GM23338 (cell line): ENCODE data around the gene NHLH1. TPM values are rescaled to one million over a fixed set of nuclear protein-coding genes. Genes with fewer than 3 reads are reported as not detected.

Experiments
- ATAC-seq: fragments of 200-7000 bp; cut with Tn5 transposase; 3 replicates; pipeline ENCODE4 v1.9.1; 2020
- DNase-seq: peaks from one replicate; pipeline ENCODE4 v3.0.0-alpha.2; 2015; ENCODE audit warnings: low spot score
- H2AFZ ChIP-seq: fragments of 200-600 bp; sonication (generic); 2 replicates; pipeline ENCODE4 v1.8.0; 2016; ENCODE audit warnings: antibody characterized with exemption, mild to moderate bottlenecking, moderate library complexity
- H3F3A ChIP-seq: fragments of 200-600 bp; sonication (generic); replicated peaks from 2 replicates; pipeline ENCODE4 v1.8.0; 2017; ENCODE audit warnings: antibody characterized with exemption, mixed run types, low read depth
- H3K27ac ChIP-seq: fragments of 200-600 bp; sonication (generic); 2 replicates; pipeline ENCODE4 v1.6.1; 2016; ENCODE audit warnings: low read depth
- H3K27me3 ChIP-seq: fragments of 200-600 bp; sonication (generic); 2 replicates; pipeline ENCODE4 v1.8.0; 2016; ENCODE audit warnings: mild to moderate bottlenecking, mixed run types, moderate library complexity; ENCODE audit not compliant: insufficient read depth
- H3K36me3 ChIP-seq: fragments of 200-600 bp; sonication (generic); 2 replicates; pipeline ENCODE4 v1.8.0; 2016; ENCODE audit warnings: mild to moderate bottlenecking; ENCODE audit not compliant: insufficient read depth
- H3K4me1 ChIP-seq: fragments of 200-600 bp; sonication (generic); 2 replicates; pipeline ENCODE4 v1.8.0; 2016; ENCODE audit warnings: mild to moderate bottlenecking, moderate library complexity; ENCODE audit not compliant: insufficient read depth
- H3K4me2 ChIP-seq: fragments of 200-600 bp; sonication (generic); 2 replicates; pipeline ENCODE4 v1.7.1; 2017; ENCODE audit warnings: mixed run types
- H3K4me3 ChIP-seq: fragments of 200-600 bp; sonication (generic); 2 replicates; pipeline ENCODE4 v1.6.1; 2016; ENCODE audit warnings: mixed run types
- H3K79me2 ChIP-seq: fragments of 200-600 bp; sonication (generic); replicated peaks from 2 replicates; pipeline ENCODE4 v1.8.0; 2017; ENCODE audit warnings: mild to moderate bottlenecking; ENCODE audit not compliant: insufficient read depth
- H3K9me2 ChIP-seq: fragments of 200-600 bp; sonication (generic); 2 replicates; pipeline ENCODE4 v1.8.0; 2017; ENCODE audit not compliant: insufficient read depth
- H4K20me1 ChIP-seq: fragments of 200-600 bp; sonication (generic); replicated peaks from 2 replicates; pipeline ENCODE4 v1.8.0; 2017; ENCODE audit warnings: mild to moderate bottlenecking; ENCODE audit not compliant: insufficient read depth
- H3K27ac Mint-ChIP-seq: 2 replicates; pipeline ENCODE4 v1.8.0; 2020; ENCODE audit warnings: inconsistent platforms, mild to moderate bottlenecking, moderate library complexity, mixed read lengths
- H3K27me3 Mint-ChIP-seq: 3 replicates; pipeline ENCODE4 v1.8.0; 2022; ENCODE audit warnings: low read depth, mild to moderate bottlenecking, moderate library complexity, mixed read lengths, inconsistent platforms; ENCODE audit not compliant: insufficient read depth, poor library complexity
- H3K36me3 Mint-ChIP-seq: 3 replicates; pipeline ENCODE4 v1.8.0; 2021; ENCODE audit warnings: low read depth, mild to moderate bottlenecking, inconsistent platforms, moderate library complexity, mixed read lengths
- H3K4me1 Mint-ChIP-seq: 3 replicates; pipeline ENCODE4 v1.8.0; 2020; ENCODE audit warnings: mild to moderate bottlenecking, inconsistent platforms, mixed read lengths
- H3K4me3 Mint-ChIP-seq: 3 replicates; pipeline ENCODE4 v1.8.0; 2021; ENCODE audit warnings: moderate library complexity, mild to moderate bottlenecking, inconsistent platforms, mixed read lengths
- H3K9me3 Mint-ChIP-seq: 3 replicates; pipeline ENCODE4 v1.8.0; 2020; ENCODE audit warnings: moderate library complexity, mild to moderate bottlenecking, inconsistent platforms, mixed read lengths
- CTCF ChIP-seq, 2 experiments: fragments of 200-600 bp in 1 of 2; sonication (generic) in 1 of 2; conservative IDR thresholded peaks; 2 replicates each; pipeline versions ENCODE4 v1.5.1 to v1.6.1; 2016 to 2017; ENCODE audit warnings: antibody characterized with exemption in 2 of 2, low read depth in 2 of 2, mild to moderate bottlenecking in 2 of 2, moderate library complexity in 1 of 2
- ETS1 ChIP-seq: IDR thresholded peaks from 2 replicates; pipeline ENCODE4 v1.6.1; 2016; ENCODE audit warnings: antibody characterized with exemption
- EZH2phosphoT487 ChIP-seq: fragments of 200-600 bp; sonication (generic); IDR thresholded peaks from one replicate; pipeline ENCODE4 v1.8.1; 2018; ENCODE audit warnings: antibody characterized with exemption; ENCODE audit not compliant: unreplicated experiment
- JUNB ChIP-seq: IDR thresholded peaks from one replicate; pipeline ENCODE4 v1.6.1; 2016; ENCODE audit warnings: antibody characterized with exemption; ENCODE audit not compliant: unreplicated experiment
- NANOG ChIP-seq: IDR thresholded peaks from 2 replicates; pipeline ENCODE4 v1.6.1; 2016; ENCODE audit warnings: antibody characterized with exemption, borderline replicate concordance
- POLR2AphosphoS5 ChIP-seq: IDR thresholded peaks from 2 replicates; pipeline ENCODE4 v1.6.1; 2016; ENCODE audit warnings: antibody characterized with exemption, low read depth
- REST ChIP-seq: IDR thresholded peaks from one replicate; pipeline ENCODE4 v1.6.1; 2018; ENCODE audit warnings: antibody characterized with exemption; ENCODE audit not compliant: unreplicated experiment
- STAT1 ChIP-seq: IDR thresholded peaks from one replicate; pipeline ENCODE4 v1.6.1; 2016; ENCODE audit warnings: antibody characterized with exemption; ENCODE audit not compliant: unreplicated experiment
- ZNF114 ChIP-seq: fragments of 250-450 bp; sonication (Bioruptor Pico); IDR thresholded peaks from 2 replicates; pipeline ENCODE4 v1.5.0; 2020; ENCODE audit warnings: mild to moderate bottlenecking, moderate library complexity
- ZNF331 ChIP-seq: fragments of 250-450 bp; sonication (Bioruptor Pico); IDR thresholded peaks from 2 replicates; pipeline ENCODE4 v1.5.0; 2020; ENCODE audit warnings: low read depth, mild to moderate bottlenecking, moderate library complexity
- polyA plus RNA-seq: library from polyadenylated mRNA; unstranded; fragments of >200 nt; fragmentation: Nextera tagmentation; extraction: Ambion mirVana; gene quantifications from 2 replicates; pipeline ENCODE4 v1.2.1, GENCODE V29; 2016
- total RNA-seq: library from RNA; depleted of rRNA; stranded (reverse); fragments of >200 nt; shearing (Covaris generic); gene quantifications from 2 replicates; pipeline ENCODE4 v1.2.3, GENCODE V29; 2014

NHLH1 gene
- total and polyA plus RNA-seq, 2 experiments from 2014 or later = 0.69 to 0.89 TPM

- no peak for TF ChIP-seq CTCF (conservative IDR thresholded peaks at IDR 0.05; ENCODE audit: low read depth in 2 of 2)
- TF ChIP-seq JUNB = no peak
- no peak for TF ChIP-seq STAT1
Measured at GRCh38 chr1:160409486-160409885, 42.6 kb downstream of the NHLH1 start (continued).

- Histone ChIP-seq H2AFZ (no peak overlapping the region), H3K4me3 (peak overlapping the region; percentile 33; the same call in 1 of the 2 replicates), H3K4me1 (peaks cover 42% of the 10 kb centered on the region), H3K4me2 (peak overlapping the region; percentile 25), H3F3A (no peaks in the 10 kb centered on the region), H4K20me1 (peaks cover 22% of the 10 kb centered on the region; the same call in 1 of the 2 replicates), H3K36me3 (no peaks in the 10 kb centered on the region; the same call in 1 of the 2 replicates), H3K79me2 (peaks cover 93% of the 10 kb centered on the region), H3K9me2 (no peaks in the 10 kb centered on the region), H3K27me3 (no peaks in the 10 kb centered on the region), H3K27ac (peak overlapping the region; percentile 78; the same call in 1 of the 2 replicates)
- Mint-ChIP-seq H3K9me3 (no peaks in the 10 kb centered on the region), H3K27ac (peak overlapping the region; percentile 80), H3K4me1 (peaks cover 72% of the 10 kb centered on the region), H3K27me3 (peaks cover 7% of the 10 kb centered on the region), H3K36me3 (peaks cover 16% of the 10 kb centered on the region), H3K4me3 (peak overlapping the region; percentile 28; the same call in 2 of the 3 replicates)
- TF ChIP-seq ZNF331 (CRISPR knock-in tag) (no peak), POLR2AphosphoS5 (no peak), ZNF114 (CRISPR knock-in tag) (no peak), EZH2phosphoT487 (no peak), REST (no peak), CTCF (conservative IDR thresholded peaks at IDR 0.05; ENCODE audit: low read depth in 2 of 2) (no peak), ETS1 (no peak), NANOG (no peak)
- peak; percentile 77 for DNase-seq
- peak; percentile 70 for ATAC-seq
Measured at GRCh38 chr1:160410406-160411005, 43.6 kb downstream of the NHLH1 start.
